GM23338 (cell line): ENCODE measurements around the gene KCNIP1.

Experiments used
- CREB1 ChIP-seq: fragments of 250-450 bp; sonication (Bioruptor Pico); IDR thresholded peaks from 2 replicates; pipeline ENCODE4 v1.5.0; 2020; ENCODE audit warnings: low read depth, mild to moderate bottlenecking, moderate library complexity
- EZH2 ChIP-seq: fragments of 200-600 bp; sonication (generic); IDR thresholded peaks from one replicate; pipeline ENCODE4 v1.8.0; 2017; ENCODE audit warnings: antibody characterized with exemption, mild to moderate bottlenecking, low read depth; ENCODE audit not compliant: unreplicated experiment
- EZH2phosphoT487 ChIP-seq: fragments of 200-600 bp; sonication (generic); IDR thresholded peaks from one replicate; pipeline ENCODE4 v1.8.1; 2018; ENCODE audit warnings: antibody characterized with exemption; ENCODE audit not compliant: unreplicated experiment
- JUNB ChIP-seq: IDR thresholded peaks from one replicate; pipeline ENCODE4 v1.6.1; 2016; ENCODE audit warnings: antibody characterized with exemption; ENCODE audit not compliant: unreplicated experiment
- NANOG ChIP-seq: IDR thresholded peaks from 2 replicates; pipeline ENCODE4 v1.6.1; 2016; ENCODE audit warnings: antibody characterized with exemption, borderline replicate concordance
- POLR2AphosphoS5 ChIP-seq: IDR thresholded peaks from 2 replicates; pipeline ENCODE4 v1.6.1; 2016; ENCODE audit warnings: antibody characterized with exemption, low read depth
- REST ChIP-seq: IDR thresholded peaks from one replicate; pipeline ENCODE4 v1.6.1; 2018; ENCODE audit warnings: antibody characterized with exemption; ENCODE audit not compliant: unreplicated experiment
- TF ChIP-seq, protein P1 (sequence below), 2 experiments: fragments of 200-600 bp in 1 of 2; sonication (generic) in 1 of 2; conservative IDR thresholded peaks; 2 replicates each; pipeline versions ENCODE4 v1.5.1 to v1.6.1; 2016 to 2017; ENCODE audit warnings: antibody characterized with exemption in 2 of 2, low read depth in 2 of 2, mild to moderate bottlenecking in 2 of 2, moderate library complexity in 1 of 2
- TF ChIP-seq, protein P2 (sequence below): IDR thresholded peaks from 2 replicates; pipeline ENCODE4 v1.6.1; 2016; ENCODE audit warnings: antibody characterized with exemption

DNA sequence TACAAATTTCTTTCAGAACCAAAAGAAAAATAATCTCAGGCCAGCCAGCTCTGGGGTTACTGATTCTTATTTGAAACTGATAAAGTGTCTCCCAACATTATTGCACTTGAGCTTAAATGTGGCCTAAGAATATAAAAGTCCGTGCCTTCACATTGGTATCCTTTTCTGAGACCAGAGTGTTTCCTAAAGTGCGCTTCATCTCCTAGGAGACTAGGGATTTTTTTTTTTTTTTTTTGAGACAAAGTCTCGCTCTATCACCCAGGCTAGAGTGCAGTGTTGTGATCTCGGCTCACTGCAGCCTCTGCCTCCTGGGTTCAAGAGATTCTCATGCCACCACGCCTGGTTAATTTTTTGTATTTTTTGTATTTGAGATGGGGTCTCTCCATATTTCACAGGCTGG, 23.6 kb upstream of the KCNIP1 start:
- TF ChIP-seq EZH2, result no peak
- TF ChIP-seq, protein P1, sequence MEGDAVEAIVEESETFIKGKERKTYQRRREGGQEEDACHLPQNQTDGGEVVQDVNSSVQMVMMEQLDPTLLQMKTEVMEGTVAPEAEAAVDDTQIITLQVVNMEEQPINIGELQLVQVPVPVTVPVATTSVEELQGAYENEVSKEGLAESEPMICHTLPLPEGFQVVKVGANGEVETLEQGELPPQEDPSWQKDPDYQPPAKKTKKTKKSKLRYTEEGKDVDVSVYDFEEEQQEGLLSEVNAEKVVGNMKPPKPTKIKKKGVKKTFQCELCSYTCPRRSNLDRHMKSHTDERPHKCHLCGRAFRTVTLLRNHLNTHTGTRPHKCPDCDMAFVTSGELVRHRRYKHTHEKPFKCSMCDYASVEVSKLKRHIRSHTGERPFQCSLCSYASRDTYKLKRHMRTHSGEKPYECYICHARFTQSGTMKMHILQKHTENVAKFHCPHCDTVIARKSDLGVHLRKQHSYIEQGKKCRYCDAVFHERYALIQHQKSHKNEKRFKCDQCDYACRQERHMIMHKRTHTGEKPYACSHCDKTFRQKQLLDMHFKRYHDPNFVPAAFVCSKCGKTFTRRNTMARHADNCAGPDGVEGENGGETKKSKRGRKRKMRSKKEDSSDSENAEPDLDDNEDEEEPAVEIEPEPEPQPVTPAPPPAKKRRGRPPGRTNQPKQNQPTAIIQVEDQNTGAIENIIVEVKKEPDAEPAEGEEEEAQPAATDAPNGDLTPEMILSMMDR (conservative IDR thresholded peaks at IDR 0.05; ENCODE audit: low read depth in 2 of 2), result no peak
- TF ChIP-seq CREB1 (CRISPR knock-in tag), result no peak
- no peak for TF ChIP-seq POLR2AphosphoS5
- no peak for TF ChIP-seq REST
- no peak for TF ChIP-seq EZH2phosphoT487
- no peak for TF ChIP-seq NANOG
- no peak for TF ChIP-seq JUNB
- TF ChIP-seq, protein P2, sequence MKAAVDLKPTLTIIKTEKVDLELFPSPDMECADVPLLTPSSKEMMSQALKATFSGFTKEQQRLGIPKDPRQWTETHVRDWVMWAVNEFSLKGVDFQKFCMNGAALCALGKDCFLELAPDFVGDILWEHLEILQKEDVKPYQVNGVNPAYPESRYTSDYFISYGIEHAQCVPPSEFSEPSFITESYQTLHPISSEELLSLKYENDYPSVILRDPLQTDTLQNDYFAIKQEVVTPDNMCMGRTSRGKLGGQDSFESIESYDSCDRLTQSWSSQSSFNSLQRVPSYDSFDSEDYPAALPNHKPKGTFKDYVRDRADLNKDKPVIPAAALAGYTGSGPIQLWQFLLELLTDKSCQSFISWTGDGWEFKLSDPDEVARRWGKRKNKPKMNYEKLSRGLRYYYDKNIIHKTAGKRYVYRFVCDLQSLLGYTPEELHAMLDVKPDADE, result no peak
